Measurements from ENCODE around the gene ITSN2.

- TF ChIP-seq, protein P1, sequence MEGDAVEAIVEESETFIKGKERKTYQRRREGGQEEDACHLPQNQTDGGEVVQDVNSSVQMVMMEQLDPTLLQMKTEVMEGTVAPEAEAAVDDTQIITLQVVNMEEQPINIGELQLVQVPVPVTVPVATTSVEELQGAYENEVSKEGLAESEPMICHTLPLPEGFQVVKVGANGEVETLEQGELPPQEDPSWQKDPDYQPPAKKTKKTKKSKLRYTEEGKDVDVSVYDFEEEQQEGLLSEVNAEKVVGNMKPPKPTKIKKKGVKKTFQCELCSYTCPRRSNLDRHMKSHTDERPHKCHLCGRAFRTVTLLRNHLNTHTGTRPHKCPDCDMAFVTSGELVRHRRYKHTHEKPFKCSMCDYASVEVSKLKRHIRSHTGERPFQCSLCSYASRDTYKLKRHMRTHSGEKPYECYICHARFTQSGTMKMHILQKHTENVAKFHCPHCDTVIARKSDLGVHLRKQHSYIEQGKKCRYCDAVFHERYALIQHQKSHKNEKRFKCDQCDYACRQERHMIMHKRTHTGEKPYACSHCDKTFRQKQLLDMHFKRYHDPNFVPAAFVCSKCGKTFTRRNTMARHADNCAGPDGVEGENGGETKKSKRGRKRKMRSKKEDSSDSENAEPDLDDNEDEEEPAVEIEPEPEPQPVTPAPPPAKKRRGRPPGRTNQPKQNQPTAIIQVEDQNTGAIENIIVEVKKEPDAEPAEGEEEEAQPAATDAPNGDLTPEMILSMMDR (IDR thresholded peaks at IDR 0.05): no peak
- TF ChIP-seq POLR2AphosphoS5 (IDR thresholded peaks at IDR 0.05) (no peak), POLR2A (IDR thresholded peaks at IDR 0.05) (no peak)
Observed at GRCh38 chr2:24329700-24330099, 30.6 kb downstream of the ITSN2 start.
